GM12891 (cell line): ENCODE measurements around the gene IREB2.

Source experiments
- DNase-seq: peaks from one replicate; pipeline ENCODE4 v3.0.0; 2011; ENCODE audit warnings: low spot score; ENCODE audit not compliant: insufficient read length
- FAIRE-seq: peaks from 2 replicates; lab custom pipeline; 2011; peaks lifted over from hg19 to GRCh38; lab: Jason Lieb, UNC
- PAX5 ChIP-seq: IDR thresholded peaks from 2 replicates; pipeline ENCODE4 v1.6.1; 2011; ENCODE audit warnings: low read length, moderate library complexity, mild to moderate bottlenecking; ENCODE audit not compliant: insufficient read depth, severe bottlenecking
- POLR2A ChIP-seq: IDR thresholded peaks from 2 replicates; pipeline ENCODE4 v1.6.1; 2011; ENCODE audit warnings: low read depth, low read length, control low read depth
- POLR2AphosphoS5 ChIP-seq: IDR thresholded peaks from 2 replicates; pipeline ENCODE4 v1.6.1; 2011; ENCODE audit warnings: low read depth, low read length, control low read depth
- POU2F2 ChIP-seq: IDR thresholded peaks from 2 replicates; pipeline ENCODE4 v1.6.1; 2011; ENCODE audit warnings: low read depth, mild to moderate bottlenecking, control low read depth, low read length, moderate library complexity
- SPI1 ChIP-seq: IDR thresholded peaks from 2 replicates; pipeline ENCODE4 v1.6.1; 2011; ENCODE audit warnings: low read depth, low read length, control low read depth
- TAF1 ChIP-seq: IDR thresholded peaks from 2 replicates; pipeline ENCODE4 v1.6.1; 2011; ENCODE audit warnings: low read depth, low read length, control low read depth

Gene IREB2

DNA sequence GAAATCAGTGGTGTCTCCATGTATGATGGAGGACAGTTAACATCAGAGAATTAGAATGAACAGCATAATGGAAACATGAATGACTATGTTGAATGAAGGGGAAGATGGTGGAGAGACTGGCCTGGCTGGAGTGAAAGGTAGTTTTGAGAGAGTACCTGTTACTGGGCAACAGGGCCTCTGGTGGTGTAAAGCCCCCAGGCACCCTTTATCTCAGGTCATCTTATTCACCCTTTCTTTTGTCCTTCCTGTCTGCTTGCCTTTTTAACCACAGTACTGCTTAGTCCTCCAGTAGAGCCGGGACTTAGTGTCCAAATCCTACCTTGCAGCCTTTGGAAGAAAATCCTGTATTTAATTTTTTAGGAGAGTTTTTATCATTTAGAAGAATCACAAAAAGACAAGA is 6.2 kb downstream of the IREB2 start:
- FAIRE-seq (no peak), DNase-seq (no peak)
- TF ChIP-seq POLR2A (no peak), PAX5 (no peak), SPI1 (no peak), POLR2AphosphoS5 (no peak), TAF1 (no peak), POU2F2 (no peak)

DNA sequence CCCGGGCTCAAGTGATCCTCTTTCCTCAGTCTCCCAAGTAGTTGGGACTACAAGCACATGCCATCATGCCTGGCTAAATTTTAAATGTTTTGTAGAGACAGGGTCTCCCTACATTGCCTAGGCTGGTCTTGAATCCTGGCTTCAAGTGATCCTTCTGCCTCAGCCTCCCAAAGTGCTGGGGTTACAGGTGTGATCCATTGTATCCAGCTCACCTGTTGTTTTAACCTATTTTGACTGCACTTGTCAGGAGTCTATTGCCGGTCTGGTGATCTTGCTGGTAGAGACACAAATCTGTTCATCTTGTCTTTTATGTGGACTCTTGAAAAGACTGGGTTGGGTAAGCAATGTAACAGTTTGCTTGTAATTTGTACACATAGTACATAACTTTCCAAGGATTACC is 7.9 kb downstream of the IREB2 start:
- FAIRE-seq (no peak), DNase-seq (no peak)
- TF ChIP-seq POLR2AphosphoS5 (no peak), POU2F2 (no peak), PAX5 (no peak), TAF1 (no peak), POLR2A (no peak), SPI1 (no peak)

DNA sequence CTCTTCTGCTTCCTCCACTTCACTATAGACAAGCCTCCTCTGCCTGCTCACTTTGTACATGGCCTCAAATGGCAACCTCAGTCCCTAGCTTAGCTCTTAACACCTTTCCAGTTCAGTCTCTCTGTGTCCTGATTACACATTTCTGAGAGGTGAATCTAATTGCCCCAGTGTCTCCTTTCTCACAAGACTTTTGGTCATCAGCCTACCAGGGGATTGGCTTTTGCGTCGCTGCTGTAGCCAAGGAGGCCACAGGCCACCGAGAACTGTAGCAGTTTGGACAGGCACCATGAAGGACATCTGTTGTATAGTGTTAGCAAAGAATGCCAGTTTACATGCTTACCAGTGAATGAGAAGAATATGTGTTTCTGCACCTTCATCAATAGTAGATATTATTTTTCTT is 8.5 kb downstream of the IREB2 start:
- TF ChIP-seq POU2F2 (no peak), PAX5 (no peak), POLR2AphosphoS5 (no peak), SPI1 (no peak), POLR2A (no peak), TAF1 (no peak)
- DNase-seq (no peak), FAIRE-seq (no peak)

- DNase-seq (no peak), FAIRE-seq (no peak)
- TF ChIP-seq POLR2AphosphoS5, result no peak
- TF ChIP-seq PAX5, result no peak
- TF ChIP-seq SPI1, result no peak
Observed at GRCh38 chr15:78448441-78449219, 10.6 kb downstream of the IREB2 start.

- DNase-seq (no peak), FAIRE-seq (no peak)
- TF ChIP-seq POU2F2, result no peak
- TF ChIP-seq POLR2AphosphoS5, result no peak
- TF ChIP-seq SPI1, result no peak
- no peak for TF ChIP-seq PAX5
- no peak for TF ChIP-seq POLR2A
- TF ChIP-seq TAF1, result no peak
Observed at GRCh38 chr15:78449220-78449999, 11.4 kb downstream of the IREB2 start.

DNA sequence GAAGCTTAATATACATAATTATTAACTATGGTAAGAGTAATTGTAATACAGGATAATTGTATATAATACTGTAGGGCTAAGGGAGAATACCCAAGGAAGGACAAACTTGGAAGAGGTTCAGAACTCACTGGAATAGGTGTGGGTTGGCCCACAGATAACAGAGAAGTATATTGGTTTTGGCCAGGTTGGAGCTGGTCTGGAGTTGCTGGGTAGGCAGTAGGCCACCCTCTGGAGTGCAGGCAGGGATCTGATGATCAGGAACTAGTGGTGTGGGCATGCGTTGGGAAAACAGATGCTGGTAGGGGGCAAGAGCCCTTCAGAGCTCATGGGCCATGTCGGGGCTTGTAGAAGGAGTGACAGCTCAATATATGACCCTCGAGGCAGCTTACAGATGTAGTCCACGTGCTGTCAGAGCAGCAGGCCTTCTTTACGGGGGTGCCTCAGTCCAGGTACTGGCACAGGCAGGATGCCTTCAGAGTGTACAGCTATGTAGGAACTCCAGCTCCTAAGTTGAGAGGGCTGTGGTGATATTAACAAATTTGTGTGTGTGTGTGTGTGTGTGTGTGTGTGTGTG is 12.4 kb downstream of the IREB2 start:
- DNase-seq, result no peak
- no peak for TF ChIP-seq PAX5
- peak; percentile 42; the same call in 1 of the 2 replicates for TF ChIP-seq POLR2AphosphoS5
- FAIRE-seq, result no peak

DNA sequence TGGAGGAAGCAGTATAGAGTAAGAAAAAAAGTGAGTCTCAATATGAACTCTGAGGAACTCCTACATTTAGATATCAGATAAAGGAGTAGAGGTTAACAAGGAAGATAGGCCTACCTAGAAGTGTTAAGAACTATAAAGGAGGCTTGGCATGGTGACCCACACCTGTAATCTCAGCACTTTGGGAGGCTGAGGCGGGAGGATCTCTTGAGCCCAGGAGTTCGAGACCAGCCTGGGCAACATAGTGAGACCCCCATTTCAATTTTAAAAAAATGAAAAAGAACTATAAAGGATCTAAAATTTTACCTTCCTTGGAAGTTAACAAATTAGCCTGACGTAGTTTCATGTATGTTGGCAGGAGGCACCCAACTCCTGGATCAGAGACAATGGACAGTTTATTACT is 14.5 kb downstream of the IREB2 start:
- TF ChIP-seq POU2F2, result no peak
- TF ChIP-seq POLR2A, result no peak
- no peak for TF ChIP-seq SPI1
- TF ChIP-seq PAX5, result no peak
- TF ChIP-seq POLR2AphosphoS5, result no peak
- TF ChIP-seq TAF1, result no peak
- DNase-seq (no peak), FAIRE-seq (no peak)

DNA sequence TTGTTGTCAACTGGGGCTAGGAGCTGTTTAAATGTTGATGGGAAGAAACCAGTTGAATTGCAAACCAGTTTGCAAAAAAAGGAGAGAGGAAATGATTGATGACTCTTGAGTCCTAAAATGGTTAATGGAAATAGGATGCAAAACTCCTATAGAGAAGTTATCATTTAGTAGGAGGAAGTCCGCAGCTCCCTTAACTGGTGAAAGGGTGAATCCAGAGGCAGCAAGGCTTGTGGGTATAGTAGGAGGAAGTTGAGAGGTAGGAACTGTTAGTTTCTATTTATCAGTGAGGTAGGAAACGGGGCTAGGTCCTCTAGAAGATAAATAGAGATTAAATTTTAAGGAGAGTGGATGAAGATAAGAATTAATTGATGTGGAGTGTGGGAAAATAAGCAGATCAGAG is 15.4 kb downstream of the IREB2 start:
- no peak for TF ChIP-seq POLR2A
- no peak for TF ChIP-seq SPI1
- TF ChIP-seq TAF1, result no peak
- TF ChIP-seq PAX5, result no peak
- TF ChIP-seq POU2F2, result no peak
- no peak for TF ChIP-seq POLR2AphosphoS5
- FAIRE-seq (no peak), DNase-seq (no peak)

- DNase-seq (no peak), FAIRE-seq (peak; percentile 73)
- TF ChIP-seq POU2F2, result no peak
- TF ChIP-seq POLR2AphosphoS5, result 0 out of 2 replicates have a peak, but pooled peaks have one; percentile 32
- TF ChIP-seq SPI1, result peak; percentile 88
- no peak for TF ChIP-seq POLR2A
Observed at GRCh38 chr15:78454992-78455391, 17.0 kb downstream of the IREB2 start.
